K562 (cell line): ENCODE results near the gene TAS1R3. TPM values are rescaled to one million over a fixed set of nuclear protein-coding genes. Genes with fewer than 3 reads are reported as not detected.

Source experiments
- LEF1 ChIP-seq: fragments of 450-650 bp; IDR thresholded peaks from 2 replicates; pipeline ENCODE4 v1.6.1; 2016; ENCODE audit warnings: mild to moderate bottlenecking
- MAFG ChIP-seq: fragments of 450-650 bp; conservative IDR thresholded peaks from 2 replicates; pipeline ENCODE4 v1.6.1; 2016; ENCODE audit warnings: missing genetic modification characterization, missing compliant biosample characterization
- POLR2AphosphoS2 ChIP-seq: IDR thresholded peaks from 2 replicates; pipeline ENCODE4 v1.6.1; 2012; ENCODE audit warnings: low read length, improper control_type of control experiment
- POLR2AphosphoS5 ChIP-seq: IDR thresholded peaks from 2 replicates; pipeline ENCODE4 v1.6.1; 2011; ENCODE audit warnings: mild to moderate bottlenecking, low read depth, low read length, moderate library complexity; ENCODE audit not compliant: control insufficient read depth, insufficient read depth
- PTTG1 ChIP-seq: fragments of 450-650 bp; IDR thresholded peaks from 2 replicates; pipeline ENCODE4 v1.6.1; 2016; ENCODE audit warnings: low read depth, mild to moderate bottlenecking, missing genetic modification characterization, missing compliant biosample characterization
- RAD51 ChIP-seq: fragments of 450-650 bp; IDR thresholded peaks from 2 replicates; pipeline ENCODE4 v1.7.1; 2016; ENCODE audit warnings: low read depth, mild to moderate bottlenecking, borderline replicate concordance
- RB1 ChIP-seq: fragments of 450-650 bp; IDR thresholded peaks from 2 replicates; pipeline ENCODE4 v1.6.1; 2017; ENCODE audit warnings: low read depth, mild to moderate bottlenecking
- REST ChIP-seq, 2 experiments: fragments of 450-650 bp; formaldehyde crosslinking in 1 of 2; IDR thresholded peaks; 2 replicates each; pipeline versions ENCODE4 v1.4.0 to v1.6.1; 2014 to 2020; ENCODE audit warnings: mild to moderate bottlenecking in 2 of 2, borderline replicate concordance in 1 of 2, low read depth in 1 of 2
- TAF7 ChIP-seq: fragments of 450-650 bp; IDR thresholded peaks from 2 replicates; pipeline ENCODE4 v1.6.1; 2016; ENCODE audit warnings: missing genetic modification characterization, missing compliant biosample characterization
- YY1 ChIP-seq, 3 experiments: IDR thresholded peaks; 2 replicates each; pipeline ENCODE4 v1.6.1; 2011; ENCODE audit warnings: low read length in 2 of 3, mild to moderate bottlenecking in 2 of 3, moderate library complexity in 2 of 3, borderline replicate concordance in 1 of 3, control low read depth in 1 of 3, low read depth in 1 of 3; ENCODE audit not compliant: insufficient read depth in 3 of 3, insufficient replicate concordance in 2 of 3, control insufficient read depth in 1 of 3, insufficient read length in 1 of 3; ENCODE audit errors: extremely low read depth in 1 of 3
- ZSCAN32 ChIP-seq: fragments of 450-650 bp; formaldehyde crosslinking; IDR thresholded peaks from 2 replicates; pipeline ENCODE4 v1.4.0; 2020; ENCODE audit warnings: mild to moderate bottlenecking, moderate library complexity
- polyA plus RNA-seq, 8 experiments: library from polyadenylated mRNA; depleted of rRNA in 4 of 8; stranded (reverse) in 5 of 8; unstranded in 3 of 8; fragments of >200 nt; fragmentation: Nextera tagmentation in 2 of 8; fragmentation: Illumina TruSeq in 1 of 8; extraction: Ambion mirVana in 2 of 8; extraction: Trizol in 1 of 8; gene quantifications; 2 replicates each; pipeline versions ENCODE4 v1.2.1 to v1.2.3, GENCODE V29; 2011 to 2014; ENCODE audit warnings: inconsistent platforms in 1 of 8, missing spikeins in 1 of 8
- total RNA-seq, 7 experiments: library from RNA; depleted of rRNA in 6 of 7; stranded (reverse); fragments of >200 nt in 6 of 7; fragmentation: Illumina TruSeq in 2 of 7; extraction: Trizol in 2 of 7; gene quantifications; 2 replicates each; pipeline versions ENCODE4 v1.2.1 to v1.2.3, GENCODE V29; 2011 to 2021; ENCODE audit warnings: low replicate concordance in 1 of 7
- TF ChIP-seq, protein P1 (sequence below), 2 experiments: fragments of 450-650 bp; IDR thresholded peaks; 2 replicates each; pipeline ENCODE4 v1.6.1; 2018; ENCODE audit warnings: mild to moderate bottlenecking in 2 of 2, low read depth in 1 of 2; ENCODE audit not compliant: partially characterized antibody in 2 of 2

TAS1R3 gene
- total and polyA plus RNA-seq, 9 of the 15 experiments (the other 6 are each of a cell fraction or from before 2014, with no cell fraction given): 0.07 to 0.13 TPM; not detected in 7

- TF ChIP-seq, protein P1, sequence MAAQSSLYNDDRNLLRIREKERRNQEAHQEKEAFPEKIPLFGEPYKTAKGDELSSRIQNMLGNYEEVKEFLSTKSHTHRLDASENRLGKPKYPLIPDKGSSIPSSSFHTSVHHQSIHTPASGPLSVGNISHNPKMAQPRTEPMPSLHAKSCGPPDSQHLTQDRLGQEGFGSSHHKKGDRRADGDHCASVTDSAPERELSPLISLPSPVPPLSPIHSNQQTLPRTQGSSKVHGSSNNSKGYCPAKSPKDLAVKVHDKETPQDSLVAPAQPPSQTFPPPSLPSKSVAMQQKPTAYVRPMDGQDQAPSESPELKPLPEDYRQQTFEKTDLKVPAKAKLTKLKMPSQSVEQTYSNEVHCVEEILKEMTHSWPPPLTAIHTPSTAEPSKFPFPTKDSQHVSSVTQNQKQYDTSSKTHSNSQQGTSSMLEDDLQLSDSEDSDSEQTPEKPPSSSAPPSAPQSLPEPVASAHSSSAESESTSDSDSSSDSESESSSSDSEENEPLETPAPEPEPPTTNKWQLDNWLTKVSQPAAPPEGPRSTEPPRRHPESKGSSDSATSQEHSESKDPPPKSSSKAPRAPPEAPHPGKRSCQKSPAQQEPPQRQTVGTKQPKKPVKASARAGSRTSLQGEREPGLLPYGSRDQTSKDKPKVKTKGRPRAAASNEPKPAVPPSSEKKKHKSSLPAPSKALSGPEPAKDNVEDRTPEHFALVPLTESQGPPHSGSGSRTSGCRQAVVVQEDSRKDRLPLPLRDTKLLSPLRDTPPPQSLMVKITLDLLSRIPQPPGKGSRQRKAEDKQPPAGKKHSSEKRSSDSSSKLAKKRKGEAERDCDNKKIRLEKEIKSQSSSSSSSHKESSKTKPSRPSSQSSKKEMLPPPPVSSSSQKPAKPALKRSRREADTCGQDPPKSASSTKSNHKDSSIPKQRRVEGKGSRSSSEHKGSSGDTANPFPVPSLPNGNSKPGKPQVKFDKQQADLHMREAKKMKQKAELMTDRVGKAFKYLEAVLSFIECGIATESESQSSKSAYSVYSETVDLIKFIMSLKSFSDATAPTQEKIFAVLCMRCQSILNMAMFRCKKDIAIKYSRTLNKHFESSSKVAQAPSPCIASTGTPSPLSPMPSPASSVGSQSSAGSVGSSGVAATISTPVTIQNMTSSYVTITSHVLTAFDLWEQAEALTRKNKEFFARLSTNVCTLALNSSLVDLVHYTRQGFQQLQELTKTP (IDR thresholded peaks at IDR 0.05; ENCODE audit: low read depth in 1 of 2, partially characterized antibody in 2 of 2): no peak
- no peak for TF ChIP-seq PTTG1 (tag)
- peak; percentile 26; the same call in 1 of the 2 replicates for TF ChIP-seq REST (IDR thresholded peaks at IDR 0.05; ENCODE audit: borderline replicate concordance)
- peak; percentile 86 for TF ChIP-seq REST (CRISPR knock-in tag; IDR thresholded peaks at IDR 0.05; ENCODE audit: low read depth)
- TF ChIP-seq RAD51: no peak
- no peak for TF ChIP-seq YY1 (IDR thresholded peaks at IDR 0.05; ENCODE audit: borderline replicate concordance in 1 of 3, control insufficient read depth in 1 of 3, extremely low read depth in 1 of 3, insufficient read depth in 3 of 3, insufficient read length in 1 of 3, insufficient replicate concordance in 2 of 3, low read depth in 1 of 3, low read length in 2 of 3)
- TF ChIP-seq ZSCAN32 (CRISPR knock-in tag): no peak
- TF ChIP-seq POLR2AphosphoS2: no peak
- no peak for TF ChIP-seq MAFG (tag)
- TF ChIP-seq RB1: peak; percentile 86
- TF ChIP-seq LEF1: no peak
- no peak for TF ChIP-seq TAF7 (tag)
- peak; percentile 59; the same call in 1 of the 2 replicates for TF ChIP-seq POLR2AphosphoS5
Observed at GRCh38 chr1:1349256-1350012, 18.4 kb downstream of the TAS1R3 start, which contains the start of gene DVL1 (continued).
